NCI-H226 (cell line): ENCODE results near the gene PFAS.

Experiments
- DNase-seq: peaks from one replicate; pipeline ENCODE4 v3.0.0-alpha.2; 2015

Gene PFAS

DNA sequence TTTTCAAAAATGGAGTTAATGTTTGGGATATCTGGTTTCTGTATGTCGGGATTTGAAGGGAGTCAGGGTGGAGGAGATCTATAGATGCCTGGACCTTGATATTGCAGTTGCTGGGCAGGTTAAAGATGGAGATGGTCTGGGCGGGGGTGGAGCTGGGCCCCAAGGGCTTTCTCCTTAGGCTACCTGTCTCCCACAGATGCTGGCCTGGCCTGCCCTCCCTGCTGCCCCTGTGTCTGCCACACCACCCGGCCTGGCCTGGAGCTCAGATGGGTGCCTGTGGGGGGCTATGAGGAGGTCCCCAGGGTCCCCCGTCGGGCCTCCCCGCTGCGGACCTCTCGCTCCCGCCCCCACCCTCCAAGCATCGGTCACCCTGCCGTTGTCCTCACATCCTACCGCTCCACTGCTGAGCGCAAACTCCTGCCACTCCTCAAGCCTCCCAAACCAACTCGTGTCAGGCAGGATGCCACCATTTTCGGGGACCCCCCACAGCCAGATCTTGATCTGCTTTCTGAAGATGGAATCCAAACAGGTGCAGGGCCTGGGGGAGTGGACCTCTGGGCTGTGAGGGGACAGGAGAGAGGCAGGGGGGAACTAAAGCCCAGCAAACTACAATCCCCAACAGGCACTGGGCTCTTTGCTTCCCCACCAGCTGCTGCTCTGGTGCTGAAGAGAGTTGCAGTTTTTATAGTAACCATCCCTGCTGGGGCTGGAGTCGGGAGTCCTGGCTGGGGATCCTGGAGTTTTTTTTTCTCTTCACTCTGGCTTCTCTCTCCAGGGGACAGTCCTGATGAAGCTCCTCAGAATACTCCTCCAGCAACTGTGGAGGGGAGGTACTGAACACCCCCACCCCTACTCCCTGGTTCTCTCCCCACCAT, 63.9 kb downstream of the PFAS start:
- DNase-seq: no peak

DNA sequence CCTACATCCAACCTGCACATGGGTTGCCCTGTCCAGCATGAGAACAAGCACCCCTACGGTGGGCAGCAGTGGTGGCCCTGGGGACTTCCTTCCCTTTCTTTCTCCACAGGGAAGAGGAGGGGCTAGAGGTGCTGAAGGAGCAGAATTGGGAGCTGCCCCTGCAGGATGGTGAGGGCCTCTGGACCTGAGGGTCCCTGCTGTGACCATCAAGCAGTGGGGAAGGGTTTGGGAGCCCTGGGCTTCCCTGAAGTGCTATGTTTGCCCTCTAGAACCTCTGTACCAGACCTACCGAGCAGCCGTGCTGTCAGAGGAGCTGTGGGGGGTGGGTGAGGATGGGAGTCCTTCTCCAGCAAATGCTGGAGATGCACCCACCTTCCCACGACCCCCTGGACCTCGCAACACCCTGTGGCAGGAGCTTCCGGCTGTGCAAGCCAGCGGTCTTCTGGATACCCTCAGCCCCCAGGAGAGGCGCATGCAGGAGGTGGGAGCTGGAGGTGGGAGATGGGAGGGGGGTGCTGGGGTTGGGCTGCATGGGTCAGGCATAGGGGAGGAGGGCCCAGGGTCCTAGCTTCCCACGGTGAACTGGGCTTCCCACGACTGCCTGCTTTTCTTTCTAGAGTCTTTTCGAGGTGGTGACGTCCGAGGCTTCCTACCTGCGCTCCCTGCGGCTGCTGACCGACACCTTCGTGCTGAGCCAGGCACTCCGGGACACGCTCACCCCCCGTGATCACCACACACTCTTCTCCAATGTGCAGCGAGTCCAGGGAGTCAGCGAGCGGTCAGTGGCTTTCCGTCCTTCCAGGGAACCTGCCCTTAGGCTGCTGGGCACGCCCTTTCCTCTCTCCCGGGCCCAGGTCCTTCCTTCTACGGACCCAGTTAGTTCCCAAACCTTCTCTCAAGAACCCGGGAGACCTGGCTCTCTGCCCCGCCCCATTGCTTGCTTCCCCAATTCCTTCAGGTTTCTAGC, 66.0 kb downstream of the PFAS start:
- no peak for DNase-seq

DNA sequence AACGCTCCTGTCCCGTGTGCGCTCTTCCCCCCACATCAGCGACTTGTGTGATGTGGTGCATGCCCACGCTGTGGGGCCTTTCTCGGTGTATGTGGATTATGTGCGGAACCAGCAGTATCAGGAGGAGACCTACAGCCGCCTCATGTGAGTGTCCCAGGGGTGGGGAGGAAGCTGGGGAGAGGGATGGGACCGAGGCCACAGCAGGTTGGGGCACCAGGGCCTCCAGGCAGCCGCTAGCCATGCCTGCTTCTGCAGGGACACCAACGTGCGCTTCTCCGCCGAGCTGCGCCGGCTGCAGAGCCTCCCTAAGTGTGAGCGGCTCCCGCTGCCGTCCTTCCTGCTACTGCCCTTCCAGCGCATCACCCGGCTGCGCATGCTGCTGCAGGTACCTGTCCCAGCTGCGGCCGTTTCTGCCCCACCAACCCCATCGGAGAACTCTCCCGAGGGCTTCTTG, 66.7 kb downstream of the PFAS start:
- no peak for DNase-seq

DNA sequence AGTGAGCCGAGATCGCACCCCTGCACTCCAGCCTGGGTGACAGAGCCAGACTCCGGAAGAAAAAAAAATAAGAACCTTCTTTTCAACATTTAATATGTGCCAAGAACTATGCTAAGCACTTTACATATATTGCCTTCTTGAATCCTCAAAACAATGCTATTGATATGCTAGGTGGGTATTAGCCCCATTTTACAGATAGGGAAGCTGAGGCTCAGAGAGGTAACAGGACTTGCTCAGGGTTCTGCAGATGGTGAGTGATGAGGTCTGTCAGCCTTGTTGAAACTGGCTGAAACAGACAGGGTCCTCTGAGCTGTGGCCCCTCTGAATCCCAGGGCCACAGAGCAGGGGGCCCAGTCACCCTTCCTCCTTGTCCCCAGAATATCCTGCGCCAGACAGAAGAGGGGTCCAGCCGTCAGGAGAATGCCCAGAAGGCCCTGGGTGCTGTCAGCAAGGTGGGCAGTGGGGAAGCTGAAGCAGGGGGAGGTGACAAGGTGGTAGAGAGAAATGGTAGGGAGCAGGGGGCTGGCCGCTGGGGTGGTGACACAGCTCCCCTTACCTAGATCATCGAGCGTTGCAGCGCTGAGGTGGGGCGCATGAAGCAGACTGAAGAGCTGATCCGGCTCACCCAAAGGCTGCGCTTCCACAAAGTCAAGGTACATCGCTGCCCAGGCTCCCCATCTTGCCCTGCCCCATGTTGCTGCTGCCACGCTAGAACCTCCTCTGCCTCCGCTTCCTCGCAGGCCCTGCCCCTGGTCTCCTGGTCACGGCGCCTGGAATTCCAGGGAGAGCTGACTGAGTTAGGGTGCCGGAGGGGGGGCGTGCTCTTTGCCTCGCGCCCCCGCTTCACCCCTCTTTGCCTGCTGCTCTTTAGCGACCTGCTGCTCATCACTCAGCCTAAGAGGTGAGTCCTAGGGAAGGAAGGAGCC, 69.2 kb downstream of the PFAS start:
- DNase-seq: no peak
